Measurements from ENCODE around the gene HOXC6.
A peak's percentile ranks its signal among the peaks of the same experiment; 100 is the strongest.

HOXC6 gene

DNA sequence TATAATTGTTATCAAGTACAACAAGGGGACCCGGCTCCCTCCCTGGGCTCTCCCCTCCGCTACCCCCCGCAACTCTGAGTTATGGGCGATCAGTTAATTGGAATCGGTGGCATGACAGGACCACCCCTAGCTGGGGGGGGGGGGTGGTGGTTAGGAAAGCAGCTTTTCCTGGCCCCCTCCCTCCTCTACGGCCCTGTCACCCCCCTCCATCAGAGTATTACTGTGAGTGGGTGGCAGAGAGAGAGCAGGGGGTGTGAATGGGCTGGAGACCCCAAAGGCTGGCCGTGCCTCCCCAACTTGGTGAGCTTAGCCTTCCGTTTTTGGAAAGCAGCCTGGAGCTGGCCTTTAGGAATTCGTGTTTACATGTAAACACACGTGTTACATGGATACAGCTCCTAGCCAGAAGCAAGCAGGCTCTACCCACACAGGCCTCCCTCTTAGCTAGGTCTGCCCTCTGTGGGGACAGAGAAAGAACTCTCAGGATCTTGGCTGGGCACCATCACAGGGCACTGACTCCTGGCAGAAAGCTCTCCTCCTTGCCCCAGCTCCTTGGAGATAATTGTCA lies 24.3 kb downstream of the HOXC6 start:
- peak overlapping the region; percentile 68 for H3K4me3 ChIP-seq (ENCODE audit: low read length)
- no peak for DNase-seq (ENCODE audit: low read depth)
- no peaks in the 10 kb centered on the region for H3K27me3 ChIP-seq (replicated peaks; ENCODE audit: control insufficient read depth, insufficient read depth, low read length)
- H3K9me3 ChIP-seq (ENCODE audit: control insufficient read depth, low read length) = no peaks in the 10 kb centered on the region
- H3K36me3 ChIP-seq (ENCODE audit: control insufficient read depth, insufficient read depth, low read length, severe bottlenecking) = peaks cover 4% of the 10 kb centered on the region
- peak overlapping the region; percentile 77 for H3K9ac ChIP-seq (ENCODE audit: low read length)
- H3K4me1 ChIP-seq (ENCODE audit: control insufficient read depth, insufficient read depth, low read length) = peaks cover 38% of the 10 kb centered on the region

DNA sequence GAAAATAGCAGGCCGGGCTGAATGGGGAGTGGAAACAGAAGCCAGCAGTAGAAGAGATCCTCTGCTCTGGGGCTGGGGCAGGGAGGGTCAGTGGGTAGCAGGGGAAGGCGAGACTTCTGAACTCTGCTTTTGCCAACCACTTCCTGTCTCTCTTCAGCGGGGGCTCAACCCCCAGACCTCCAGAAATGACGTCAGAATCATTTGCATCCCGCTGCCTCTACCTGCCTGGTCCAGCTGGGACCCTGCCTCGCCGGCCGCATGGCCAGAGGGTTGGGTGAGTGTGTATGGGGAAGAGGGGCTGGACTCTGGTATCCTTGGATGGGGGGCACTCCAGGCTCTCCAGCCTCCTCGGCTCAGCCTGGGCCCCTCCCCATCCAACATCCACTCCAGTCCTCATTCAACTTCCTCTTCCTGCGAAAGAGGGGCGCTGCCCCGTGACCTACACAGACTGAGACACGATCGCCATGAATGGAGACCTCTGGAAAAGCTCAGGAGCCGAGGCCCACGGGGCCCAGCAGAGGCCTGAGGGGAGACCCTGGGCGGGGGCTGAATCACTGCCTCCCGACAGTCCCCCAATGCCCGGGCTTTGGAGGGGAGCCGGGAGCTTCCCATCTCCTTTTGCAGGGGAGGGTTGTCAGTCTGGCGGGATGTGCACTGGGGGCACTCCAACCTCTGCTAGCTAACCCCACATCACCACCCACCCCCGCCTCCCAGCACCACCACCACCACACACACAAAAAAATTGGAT lies 24.9 kb downstream of the HOXC6 start:
- H3K27me3 ChIP-seq (replicated peaks; ENCODE audit: control insufficient read depth, insufficient read depth, low read length) = no peaks in the 10 kb centered on the region
- DNase-seq (ENCODE audit: low read depth) = no peak
- H3K4me1 ChIP-seq (ENCODE audit: control insufficient read depth, insufficient read depth, low read length) = peaks cover 38% of the 10 kb centered on the region
- peak overlapping the region; percentile 68 for H3K4me3 ChIP-seq (ENCODE audit: low read length)
- no peaks in the 10 kb centered on the region for H3K9me3 ChIP-seq (ENCODE audit: control insufficient read depth, low read length)
- peak overlapping the region; percentile 77 for H3K9ac ChIP-seq (ENCODE audit: low read length)
- peaks cover 4% of the 10 kb centered on the region for H3K36me3 ChIP-seq (ENCODE audit: control insufficient read depth, insufficient read depth, low read length, severe bottlenecking)

DNA sequence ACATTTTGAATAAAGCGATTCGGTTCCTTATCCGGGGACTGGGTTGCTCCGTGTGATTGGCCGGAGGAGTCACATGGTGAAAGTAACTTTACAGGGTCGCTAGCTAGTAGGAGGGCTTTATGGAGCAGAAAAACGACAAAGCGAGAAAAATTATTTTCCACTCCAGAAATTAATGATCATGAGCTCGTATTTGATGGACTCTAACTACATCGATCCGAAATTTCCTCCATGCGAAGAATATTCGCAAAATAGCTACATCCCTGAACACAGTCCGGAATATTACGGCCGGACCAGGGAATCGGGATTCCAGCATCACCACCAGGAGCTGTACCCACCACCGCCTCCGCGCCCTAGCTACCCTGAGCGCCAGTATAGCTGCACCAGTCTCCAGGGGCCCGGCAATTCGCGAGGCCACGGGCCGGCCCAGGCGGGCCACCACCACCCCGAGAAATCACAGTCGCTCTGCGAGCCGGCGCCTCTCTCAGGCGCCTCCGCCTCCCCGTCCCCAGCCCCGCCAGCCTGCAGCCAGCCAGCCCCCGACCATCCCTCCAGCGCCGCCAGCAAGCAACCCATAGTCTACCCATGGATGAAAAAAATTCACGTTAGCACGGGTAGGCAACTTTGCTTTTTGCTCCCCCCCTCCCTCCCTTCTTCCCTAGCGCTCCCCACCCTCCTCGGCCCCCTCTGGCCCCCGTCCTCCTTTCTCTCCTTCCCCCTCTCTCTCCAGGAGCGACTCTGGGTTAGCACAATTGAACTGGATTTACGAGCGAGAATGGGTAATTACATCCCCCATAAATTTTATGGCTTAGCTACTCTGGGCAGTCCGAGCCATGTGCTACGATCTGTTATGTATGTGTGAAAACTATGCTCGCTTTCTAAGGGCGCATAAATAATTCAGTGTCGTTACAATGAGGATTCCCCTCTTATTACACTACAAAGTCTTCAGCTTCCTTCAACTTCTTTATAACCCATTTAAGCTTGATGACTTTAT lies 25.8 kb downstream of the HOXC6 start, which contains the start of gene HOXC4:
Gene HOXC4, plus strand, starts transcription at position 85 of the 991 bp plus-strand sequence. Its CDS starts 88 bp downstream, at position 173.
- Histone ChIP-seq H3K4me1 (ENCODE audit: control insufficient read depth, insufficient read depth, low read length) (peaks cover 38% of the 10 kb centered on the region), H3K9me3 (ENCODE audit: control insufficient read depth, low read length) (no peaks in the 10 kb centered on the region), H3K4me3 (ENCODE audit: low read length) (peak within 1 kb of the TSS; percentile 68), H3K9ac (ENCODE audit: low read length) (peak within 1 kb of the TSS; percentile 77), H3K36me3 (ENCODE audit: control insufficient read depth, insufficient read depth, low read length, severe bottlenecking) (peaks cover 4% of the 10 kb centered on the region), H3K27me3 (replicated peaks; ENCODE audit: control insufficient read depth, insufficient read depth, low read length) (no peaks in the 10 kb centered on the region)
- no peak for DNase-seq (ENCODE audit: low read depth)

DNA sequence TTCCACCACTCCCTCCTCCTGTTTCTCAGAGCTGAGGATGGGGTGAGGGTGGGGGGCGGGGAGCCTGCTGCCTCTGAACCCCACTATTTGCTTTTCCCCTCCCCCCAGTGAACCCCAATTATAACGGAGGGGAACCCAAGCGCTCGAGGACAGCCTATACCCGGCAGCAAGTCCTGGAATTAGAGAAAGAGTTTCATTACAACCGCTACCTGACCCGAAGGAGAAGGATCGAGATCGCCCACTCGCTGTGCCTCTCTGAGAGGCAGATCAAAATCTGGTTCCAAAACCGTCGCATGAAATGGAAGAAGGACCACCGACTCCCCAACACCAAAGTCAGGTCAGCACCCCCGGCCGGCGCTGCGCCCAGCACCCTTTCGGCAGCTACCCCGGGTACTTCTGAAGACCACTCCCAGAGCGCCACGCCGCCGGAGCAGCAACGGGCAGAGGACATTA lies 26.5 kb downstream of the HOXC6 start:
- Histone ChIP-seq H3K36me3 (ENCODE audit: control insufficient read depth, insufficient read depth, low read length, severe bottlenecking) (peaks cover 4% of the 10 kb centered on the region), H3K27me3 (replicated peaks; ENCODE audit: control insufficient read depth, insufficient read depth, low read length) (no peaks in the 10 kb centered on the region), H3K4me3 (ENCODE audit: low read length) (no peak overlapping the region), H3K9ac (ENCODE audit: low read length) (no peak overlapping the region), H3K4me1 (ENCODE audit: control insufficient read depth, insufficient read depth, low read length) (peaks cover 33% of the 10 kb centered on the region), H3K9me3 (ENCODE audit: control insufficient read depth, low read length) (no peaks in the 10 kb centered on the region)
- no peak for DNase-seq (ENCODE audit: low read depth)

DNA sequence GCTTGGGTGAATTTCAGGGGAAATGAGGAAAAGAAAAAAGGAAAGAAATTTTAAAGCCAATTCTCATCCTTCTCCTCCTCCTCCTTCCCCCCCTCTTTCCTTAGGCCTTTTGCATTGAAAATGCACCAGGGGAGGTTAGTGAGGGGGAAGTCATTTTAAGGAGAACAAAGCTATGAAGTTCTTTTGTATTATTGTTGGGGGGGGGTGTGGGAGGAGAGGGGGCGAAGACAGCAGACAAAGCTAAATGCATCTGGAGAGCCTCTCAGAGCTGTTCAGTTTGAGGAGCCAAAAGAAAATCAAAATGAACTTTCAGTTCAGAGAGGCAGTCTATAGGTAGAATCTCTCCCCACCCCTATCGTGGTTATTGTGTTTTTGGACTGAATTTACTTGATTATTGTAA lies 27.3 kb downstream of the HOXC6 start:
- H3K4me1 ChIP-seq (ENCODE audit: control insufficient read depth, insufficient read depth, low read length) = peaks cover 25% of the 10 kb centered on the region
- peaks cover 4% of the 10 kb centered on the region for H3K36me3 ChIP-seq (ENCODE audit: control insufficient read depth, insufficient read depth, low read length, severe bottlenecking)
- no peak overlapping the region for H3K9ac ChIP-seq (ENCODE audit: low read length)
- no peak for DNase-seq (ENCODE audit: low read depth)
- H3K4me3 ChIP-seq (ENCODE audit: low read length) = no peak overlapping the region
- H3K9me3 ChIP-seq (ENCODE audit: control insufficient read depth, low read length) = no peaks in the 10 kb centered on the region
- H3K27me3 ChIP-seq (replicated peaks; ENCODE audit: control insufficient read depth, insufficient read depth, low read length) = no peaks in the 10 kb centered on the region

DNA sequence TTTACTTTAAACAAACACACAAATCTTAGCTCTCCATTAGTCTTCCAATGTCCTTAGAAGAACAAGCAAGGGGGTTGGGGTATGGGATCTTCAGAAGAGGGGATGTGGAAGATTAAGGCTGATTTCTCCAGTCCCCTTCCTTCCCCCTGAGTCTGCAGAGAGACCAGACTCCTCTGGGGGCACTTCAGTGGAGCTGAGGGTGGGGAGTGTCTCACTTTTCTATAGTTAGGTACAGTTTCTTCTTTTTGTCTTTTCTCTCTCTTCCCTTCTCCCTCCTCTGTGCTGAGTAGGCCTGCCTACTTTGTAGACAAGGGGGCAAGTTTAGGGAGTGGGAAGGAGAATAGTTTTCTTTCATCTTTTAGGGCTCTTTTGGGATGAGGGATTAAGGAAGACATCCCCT lies 27.9 kb downstream of the HOXC6 start:
- no peaks in the 10 kb centered on the region for H3K9me3 ChIP-seq (ENCODE audit: control insufficient read depth, low read length)
- H3K27me3 ChIP-seq (replicated peaks; ENCODE audit: control insufficient read depth, insufficient read depth, low read length) = no peaks in the 10 kb centered on the region
- H3K9ac ChIP-seq (ENCODE audit: low read length) = no peak overlapping the region
- peaks cover 4% of the 10 kb centered on the region for H3K36me3 ChIP-seq (ENCODE audit: control insufficient read depth, insufficient read depth, low read length, severe bottlenecking)
- H3K4me1 ChIP-seq (ENCODE audit: control insufficient read depth, insufficient read depth, low read length) = peaks cover 21% of the 10 kb centered on the region
- no peak for DNase-seq (ENCODE audit: low read depth)
- no peak overlapping the region for H3K4me3 ChIP-seq (ENCODE audit: low read length)

DNA sequence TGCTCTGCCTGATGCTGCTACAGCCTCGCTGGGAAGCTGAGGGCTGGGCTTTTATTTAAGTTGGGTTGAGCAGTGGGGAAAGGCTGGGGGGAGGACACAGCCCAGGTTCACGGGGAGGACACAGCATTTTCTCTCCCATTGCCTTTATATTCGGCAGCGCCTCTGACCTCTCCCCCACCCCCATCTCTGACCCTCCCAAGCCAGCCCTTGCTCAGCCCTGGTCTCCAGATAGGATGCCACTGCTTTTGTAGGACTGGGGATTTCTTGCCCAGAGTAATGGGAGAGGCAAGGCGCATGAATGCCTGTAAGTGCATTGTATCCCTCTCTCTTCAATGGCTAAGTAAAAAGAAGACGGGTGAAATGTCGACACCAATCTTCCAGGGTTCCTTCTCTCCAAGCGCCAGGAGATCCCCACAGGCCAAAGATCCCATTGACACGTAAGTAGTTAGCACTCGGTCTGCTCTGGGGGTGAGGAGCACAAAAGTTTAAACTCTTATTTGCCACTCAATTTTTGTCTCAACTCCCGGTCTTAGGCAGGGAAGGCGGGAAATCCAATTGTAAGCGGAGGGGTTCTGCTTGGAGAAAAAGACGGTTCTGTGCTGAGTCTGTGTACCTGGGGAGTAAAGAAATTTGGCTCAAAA lies 30.0 kb downstream of the HOXC6 start:
- H3K27me3 ChIP-seq (replicated peaks; ENCODE audit: control insufficient read depth, insufficient read depth, low read length) = no peaks in the 10 kb centered on the region
- H3K36me3 ChIP-seq (ENCODE audit: control insufficient read depth, insufficient read depth, low read length, severe bottlenecking) = peaks cover 4% of the 10 kb centered on the region
- peaks cover under 1% of the 10 kb centered on the region for H3K4me1 ChIP-seq (ENCODE audit: control insufficient read depth, insufficient read depth, low read length)
- no peak overlapping the region for H3K4me3 ChIP-seq (ENCODE audit: low read length)
- no peak overlapping the region for H3K9ac ChIP-seq (ENCODE audit: low read length)
- DNase-seq (ENCODE audit: low read depth) = no peak
- H3K9me3 ChIP-seq (ENCODE audit: control insufficient read depth, low read length) = no peaks in the 10 kb centered on the region

DNA sequence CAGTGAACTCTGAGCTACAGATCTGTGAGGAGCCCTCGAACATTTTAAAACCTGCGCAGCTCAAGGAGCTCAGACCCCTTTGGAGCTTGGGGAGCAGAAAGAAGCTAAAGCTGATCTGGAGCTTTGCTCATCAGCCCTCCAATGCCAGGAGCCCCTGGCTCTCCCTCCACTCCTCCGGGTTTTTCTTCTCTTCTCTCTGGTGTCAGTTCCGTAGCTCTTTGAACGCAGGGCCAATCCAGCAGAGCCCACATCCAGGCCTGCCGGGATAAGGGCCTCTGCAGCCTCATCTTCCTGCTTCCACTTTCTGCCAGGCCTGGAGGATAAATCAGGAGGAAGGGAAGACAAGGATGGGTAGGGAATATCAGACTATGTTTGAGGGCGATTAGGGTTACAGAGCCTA lies 31.4 kb downstream of the HOXC6 start:
- no peak for DNase-seq (ENCODE audit: low read depth)
- Histone ChIP-seq H3K9me3 (ENCODE audit: control insufficient read depth, low read length) (no peaks in the 10 kb centered on the region), H3K27me3 (replicated peaks; ENCODE audit: control insufficient read depth, insufficient read depth, low read length) (no peaks in the 10 kb centered on the region), H3K4me1 (ENCODE audit: control insufficient read depth, insufficient read depth, low read length) (no peaks in the 10 kb centered on the region), H3K4me3 (ENCODE audit: low read length) (no peak overlapping the region), H3K9ac (ENCODE audit: low read length) (peak overlapping the region; percentile 16), H3K36me3 (ENCODE audit: control insufficient read depth, insufficient read depth, low read length, severe bottlenecking) (peaks cover 4% of the 10 kb centered on the region)

DNA sequence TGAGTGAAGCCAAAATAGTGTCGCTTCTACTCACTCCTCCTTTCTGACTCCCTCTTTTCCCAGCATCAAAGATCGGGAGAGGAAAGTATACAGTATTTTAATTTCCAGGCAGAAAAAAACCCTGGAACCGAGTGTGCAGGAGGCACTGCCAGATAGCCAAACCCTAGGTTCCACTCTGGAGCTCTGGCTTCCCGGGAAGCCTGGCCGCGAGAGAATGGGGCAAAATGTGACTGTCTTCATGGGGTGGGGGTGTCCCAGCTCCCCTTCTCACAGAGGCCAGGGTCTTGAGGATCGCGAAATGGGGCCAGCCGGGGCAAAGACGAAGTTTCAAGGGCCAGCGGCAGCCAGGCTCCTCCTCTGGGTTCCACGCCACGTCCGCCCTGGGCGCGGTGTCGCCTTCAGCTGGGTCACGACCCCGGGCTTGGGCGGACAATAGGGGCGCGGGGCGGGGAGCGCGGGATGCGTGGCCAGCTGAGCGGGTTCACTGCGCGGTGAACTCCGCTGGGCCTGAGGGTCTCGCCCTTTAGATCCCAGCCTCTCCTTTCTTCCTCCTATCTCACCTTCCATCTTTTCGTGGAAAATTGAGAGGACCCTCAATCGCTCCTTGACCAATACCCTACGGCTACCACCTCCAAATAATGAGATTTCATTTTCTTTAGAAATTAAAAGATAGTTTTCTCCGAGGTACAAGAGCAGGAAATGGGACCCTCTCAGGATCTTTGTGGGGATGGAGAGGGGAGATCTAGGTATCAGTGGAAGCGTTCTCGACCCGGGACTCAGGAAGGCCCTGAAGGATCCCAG lies 32.1 kb downstream of the HOXC6 start:
- Histone ChIP-seq H3K27me3 (replicated peaks; ENCODE audit: control insufficient read depth, insufficient read depth, low read length) (no peaks in the 10 kb centered on the region), H3K9ac (ENCODE audit: low read length) (peak overlapping the region; percentile 16), H3K36me3 (ENCODE audit: control insufficient read depth, insufficient read depth, low read length, severe bottlenecking) (peaks cover 4% of the 10 kb centered on the region), H3K4me1 (ENCODE audit: control insufficient read depth, insufficient read depth, low read length) (no peaks in the 10 kb centered on the region), H3K9me3 (ENCODE audit: control insufficient read depth, low read length) (no peaks in the 10 kb centered on the region), H3K4me3 (ENCODE audit: low read length) (no peak overlapping the region)
- no peak for DNase-seq (ENCODE audit: low read depth)

DNA sequence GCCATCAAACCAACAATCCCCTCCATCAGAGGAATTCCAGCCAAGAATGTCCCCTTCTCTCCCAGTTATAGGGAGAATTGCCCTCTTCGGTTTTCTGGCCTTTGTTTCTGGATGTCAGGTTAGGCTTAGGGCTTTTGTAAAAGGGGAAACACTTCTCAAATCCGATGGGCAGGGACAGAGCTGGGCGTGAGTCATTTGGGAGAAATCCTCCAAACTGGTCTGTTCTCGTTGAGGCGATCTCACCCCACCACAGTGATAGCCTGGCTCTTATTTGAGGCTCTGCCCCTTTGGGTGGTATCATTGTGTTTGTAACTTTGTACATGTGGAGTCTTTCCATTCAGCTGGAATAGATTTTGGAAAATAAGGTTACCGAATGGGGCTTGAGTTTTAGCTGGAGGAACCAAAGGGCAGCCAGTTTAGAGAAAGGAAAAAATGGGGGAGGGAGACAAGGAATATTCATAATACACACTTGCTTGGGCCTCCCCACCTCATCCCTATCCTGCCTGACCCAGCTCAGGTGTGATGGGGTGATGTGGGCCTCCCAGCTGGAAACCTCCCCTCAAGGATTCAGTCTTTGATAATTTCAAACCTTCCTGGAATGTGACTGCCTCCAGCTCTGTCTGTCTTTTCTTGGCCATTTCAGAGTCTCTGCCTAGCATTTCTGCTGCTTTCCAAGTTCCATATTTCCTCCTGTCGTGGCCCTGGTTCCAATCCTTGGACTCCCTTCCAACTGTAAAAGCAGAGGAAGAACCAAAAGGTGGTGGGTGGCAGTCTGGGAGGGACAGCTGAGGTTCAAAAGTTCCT lies 32.9 kb downstream of the HOXC6 start:
- Histone ChIP-seq H3K27me3 (replicated peaks; ENCODE audit: control insufficient read depth, insufficient read depth, low read length) (no peaks in the 10 kb centered on the region), H3K4me1 (ENCODE audit: control insufficient read depth, insufficient read depth, low read length) (no peaks in the 10 kb centered on the region), H3K9ac (ENCODE audit: low read length) (no peak overlapping the region), H3K9me3 (ENCODE audit: control insufficient read depth, low read length) (no peaks in the 10 kb centered on the region), H3K36me3 (ENCODE audit: control insufficient read depth, insufficient read depth, low read length, severe bottlenecking) (peaks cover 4% of the 10 kb centered on the region), H3K4me3 (ENCODE audit: low read length) (no peak overlapping the region)
- no peak for DNase-seq (ENCODE audit: low read depth)
